ENCODE data around the gene NDUFAF2.

The NDUFAF2 gene

GRCh38 chr5:61151893-61152292 lies 206.9 kb downstream of the NDUFAF2 start:
- Histone ChIP-seq H2AFZ (ENCODE audit: low read depth, low read length) (no peak overlapping the region), H3K36me3 (replicated peaks; ENCODE audit: low read depth, low read length) (peaks cover 2% of the 10 kb centered on the region), H4K20me1 (ENCODE audit: insufficient read depth, low read length) (no peaks in the 10 kb centered on the region), H3K4me2 (ENCODE audit: low read length) (no peak overlapping the region), H3K27me3 (ENCODE audit: low read depth, low read length) (no peaks in the 10 kb centered on the region), H3K79me2 (ENCODE audit: low read length) (no peaks in the 10 kb centered on the region), H3K27ac (ENCODE audit: low read length) (no peak overlapping the region), H3K4me1 (ENCODE audit: low read length) (no peaks in the 10 kb centered on the region), H3K9me3 (ENCODE audit: insufficient read depth, low read length) (no peaks in the 10 kb centered on the region), H3K4me3 (ENCODE audit: low read length) (no peak overlapping the region), H3K9ac (ENCODE audit: low read length) (no peak overlapping the region)
- no peak for TF ChIP-seq CTCF (IDR thresholded peaks at IDR 0.05; ENCODE audit: low read depth, low read length)
- no peak for TF ChIP-seq EZH2phosphoT487 (IDR thresholded peaks at IDR 0.05; ENCODE audit: low read depth)

- peaks cover 15% of the 10 kb centered on the region for H3K4me1 ChIP-seq (ENCODE audit: low read length)
- H3K27me3 ChIP-seq (ENCODE audit: low read depth, low read length), result no peaks in the 10 kb centered on the region
- H3K27ac ChIP-seq (ENCODE audit: low read length), result no peak overlapping the region
- peaks cover 35% of the 10 kb centered on the region for H3K36me3 ChIP-seq (replicated peaks; ENCODE audit: low read depth, low read length)
- TF ChIP-seq CTCF (IDR thresholded peaks at IDR 0.05; ENCODE audit: low read depth, low read length) (no peak), EZH2phosphoT487 (IDR thresholded peaks at IDR 0.05; ENCODE audit: low read depth) (no peak)
- no peak overlapping the region for H3K4me2 ChIP-seq (ENCODE audit: low read length)
- H3K4me3 ChIP-seq (ENCODE audit: low read length), result no peak overlapping the region
- peaks cover 52% of the 10 kb centered on the region for H3K79me2 ChIP-seq (ENCODE audit: low read length)
- H4K20me1 ChIP-seq (ENCODE audit: insufficient read depth, low read length), result no peaks in the 10 kb centered on the region
- H3K9me3 ChIP-seq (ENCODE audit: insufficient read depth, low read length), result no peaks in the 10 kb centered on the region
- no peak overlapping the region for H3K9ac ChIP-seq (ENCODE audit: low read length)
- no peak overlapping the region for H2AFZ ChIP-seq (ENCODE audit: low read depth, low read length)
Observed at GRCh38 chr5:61159070-61159469, 214.1 kb downstream of the NDUFAF2 start.

GRCh38 chr5:61159836-61160235 lies 214.8 kb downstream of the NDUFAF2 start:
- Histone ChIP-seq H3K9me3 (ENCODE audit: insufficient read depth, low read length) (no peaks in the 10 kb centered on the region), H3K4me2 (ENCODE audit: low read length) (no peak overlapping the region), H3K4me1 (ENCODE audit: low read length) (peaks cover 15% of the 10 kb centered on the region), H4K20me1 (ENCODE audit: insufficient read depth, low read length) (no peaks in the 10 kb centered on the region), H3K4me3 (ENCODE audit: low read length) (no peak overlapping the region), H3K79me2 (ENCODE audit: low read length) (peaks cover 55% of the 10 kb centered on the region), H2AFZ (ENCODE audit: low read depth, low read length) (no peak overlapping the region), H3K27ac (ENCODE audit: low read length) (no peak overlapping the region), H3K36me3 (replicated peaks; ENCODE audit: low read depth, low read length) (peaks cover 35% of the 10 kb centered on the region), H3K27me3 (ENCODE audit: low read depth, low read length) (no peaks in the 10 kb centered on the region), H3K9ac (ENCODE audit: low read length) (no peak overlapping the region)
- no peak for TF ChIP-seq EZH2phosphoT487 (IDR thresholded peaks at IDR 0.05; ENCODE audit: low read depth)
- no peak for TF ChIP-seq CTCF (IDR thresholded peaks at IDR 0.05; ENCODE audit: low read depth, low read length)

GRCh38 chr5:61160497-61160896 lies 215.5 kb downstream of the NDUFAF2 start:
- H3K4me1 ChIP-seq (ENCODE audit: low read length), result peaks cover 15% of the 10 kb centered on the region
- H3K27me3 ChIP-seq (ENCODE audit: low read depth, low read length), result no peaks in the 10 kb centered on the region
- no peak for TF ChIP-seq CTCF (IDR thresholded peaks at IDR 0.05; ENCODE audit: low read depth, low read length)
- H3K4me3 ChIP-seq (ENCODE audit: low read length), result no peak overlapping the region
- no peaks in the 10 kb centered on the region for H3K9me3 ChIP-seq (ENCODE audit: insufficient read depth, low read length)
- H3K36me3 ChIP-seq (replicated peaks; ENCODE audit: low read depth, low read length), result peaks cover 35% of the 10 kb centered on the region
- H3K79me2 ChIP-seq (ENCODE audit: low read length), result peaks cover 55% of the 10 kb centered on the region
- no peak overlapping the region for H3K9ac ChIP-seq (ENCODE audit: low read length)
- no peak overlapping the region for H2AFZ ChIP-seq (ENCODE audit: low read depth, low read length)
- H3K27ac ChIP-seq (ENCODE audit: low read length), result no peak overlapping the region
- H4K20me1 ChIP-seq (ENCODE audit: insufficient read depth, low read length), result no peaks in the 10 kb centered on the region
- H3K4me2 ChIP-seq (ENCODE audit: low read length), result 0 out of 2 replicates have a peak overlapping the region, but pooled peaks have one; percentile 88
